ENCODE data around the gene IL1R2. TPM values are rescaled to one million over a fixed set of nuclear protein-coding genes. Genes with fewer than 3 reads are reported as not detected.

IL1R2 gene
- polyA plus RNA-seq, 2 of the 4 experiments (the other 2 are of a cell fraction): 0.83 to 1.7 TPM

DNA sequence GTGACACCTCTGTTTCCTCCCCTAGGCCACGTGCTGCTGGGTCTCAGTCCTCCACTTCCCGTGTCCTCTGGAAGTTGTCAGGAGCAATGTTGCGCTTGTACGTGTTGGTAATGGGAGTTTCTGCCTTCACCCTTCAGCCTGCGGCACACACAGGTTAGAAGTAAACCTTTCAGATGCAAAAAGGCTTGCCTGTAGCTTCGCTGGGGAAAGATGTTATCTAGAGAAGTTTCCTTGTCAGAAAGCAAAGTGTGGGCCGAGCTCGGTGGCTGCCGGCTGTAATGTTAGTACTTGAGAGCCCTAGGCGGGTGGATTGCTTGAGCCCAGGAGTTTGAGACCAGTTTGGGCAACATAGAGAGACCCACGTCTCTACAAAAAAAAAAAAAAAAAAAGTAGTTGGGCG lies 16.7 kb downstream of the IL1R2 start:
- FAIRE-seq: no peak
- ATAC-seq: no peak

DNA sequence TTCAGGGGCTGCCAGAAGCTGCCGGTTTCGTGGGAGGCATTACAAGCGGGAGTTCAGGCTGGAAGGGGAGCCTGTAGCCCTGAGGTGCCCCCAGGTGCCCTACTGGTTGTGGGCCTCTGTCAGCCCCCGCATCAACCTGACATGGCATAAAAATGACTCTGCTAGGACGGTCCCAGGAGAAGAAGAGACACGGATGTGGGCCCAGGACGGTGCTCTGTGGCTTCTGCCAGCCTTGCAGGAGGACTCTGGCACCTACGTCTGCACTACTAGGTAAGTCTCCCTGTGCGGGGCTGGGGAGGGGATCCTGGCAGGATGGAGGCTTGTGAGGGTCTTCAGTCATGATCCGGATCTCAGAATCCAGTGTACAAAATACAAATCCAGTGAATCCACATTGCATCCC lies 17.8 kb downstream of the IL1R2 start:
- ChIA-PET CTCF (interaction anchor here (1.0 to 14.6 kb wide), 4 partner anchors 11 to 231 kb away, joined by 3 to 137 read pairs (median 7); no protein-coding TSS in a partner anchor), POLR2A (no interaction called here)
- H3K9me3 ChIP-seq: 0 out of 3 replicates have a peak, but pooled peaks cover 2% of the 10 kb centered on the region
- 82% methylated on average over 6 of the region's 10 CpGs for WGBS (ENCODE audit: missing lambda C conversion rate)
- H3K27ac ChIP-seq: no peak overlapping the region
- H3K4me1 ChIP-seq: peaks cover 4% of the 10 kb centered on the region; the same call in 1 of the 3 replicates
- FAIRE-seq (no peak), ATAC-seq (no peak), DNase-seq (ENCODE audit: low read depth in 1 of 2, low spot score in 1 of 2) (no peak)
- H3K4me2 ChIP-seq: no peak overlapping the region
- no peak overlapping the region for H3K4me3 ChIP-seq
- TF ChIP-seq, protein P1, sequence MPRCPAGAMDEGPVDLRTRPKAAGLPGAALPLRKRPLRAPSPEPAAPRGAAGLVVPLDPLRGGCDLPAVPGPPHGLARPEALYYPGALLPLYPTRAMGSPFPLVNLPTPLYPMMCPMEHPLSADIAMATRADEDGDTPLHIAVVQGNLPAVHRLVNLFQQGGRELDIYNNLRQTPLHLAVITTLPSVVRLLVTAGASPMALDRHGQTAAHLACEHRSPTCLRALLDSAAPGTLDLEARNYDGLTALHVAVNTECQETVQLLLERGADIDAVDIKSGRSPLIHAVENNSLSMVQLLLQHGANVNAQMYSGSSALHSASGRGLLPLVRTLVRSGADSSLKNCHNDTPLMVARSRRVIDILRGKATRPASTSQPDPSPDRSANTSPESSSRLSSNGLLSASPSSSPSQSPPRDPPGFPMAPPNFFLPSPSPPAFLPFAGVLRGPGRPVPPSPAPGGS (IDR thresholded peaks at IDR 0.05): no peak
- TF ChIP-seq ZC3H11A (IDR thresholded peaks at IDR 0.05) (no peak), SREBF2 (IDR thresholded peaks at IDR 0.05) (no peak), ZSCAN20 (CRISPR knock-in tag; IDR thresholded peaks at IDR 0.05) (no peak), ZNF302 (CRISPR knock-in tag; IDR thresholded peaks at IDR 0.05) (no peak)
- TF ChIP-seq, protein P2, sequence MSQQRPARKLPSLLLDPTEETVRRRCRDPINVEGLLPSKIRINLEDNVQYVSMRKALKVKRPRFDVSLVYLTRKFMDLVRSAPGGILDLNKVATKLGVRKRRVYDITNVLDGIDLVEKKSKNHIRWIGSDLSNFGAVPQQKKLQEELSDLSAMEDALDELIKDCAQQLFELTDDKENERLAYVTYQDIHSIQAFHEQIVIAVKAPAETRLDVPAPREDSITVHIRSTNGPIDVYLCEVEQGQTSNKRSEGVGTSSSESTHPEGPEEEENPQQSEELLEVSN (IDR thresholded peaks at IDR 0.05; ENCODE audit: borderline replicate concordance, low read depth): no peak
- TF ChIP-seq, protein P3, sequence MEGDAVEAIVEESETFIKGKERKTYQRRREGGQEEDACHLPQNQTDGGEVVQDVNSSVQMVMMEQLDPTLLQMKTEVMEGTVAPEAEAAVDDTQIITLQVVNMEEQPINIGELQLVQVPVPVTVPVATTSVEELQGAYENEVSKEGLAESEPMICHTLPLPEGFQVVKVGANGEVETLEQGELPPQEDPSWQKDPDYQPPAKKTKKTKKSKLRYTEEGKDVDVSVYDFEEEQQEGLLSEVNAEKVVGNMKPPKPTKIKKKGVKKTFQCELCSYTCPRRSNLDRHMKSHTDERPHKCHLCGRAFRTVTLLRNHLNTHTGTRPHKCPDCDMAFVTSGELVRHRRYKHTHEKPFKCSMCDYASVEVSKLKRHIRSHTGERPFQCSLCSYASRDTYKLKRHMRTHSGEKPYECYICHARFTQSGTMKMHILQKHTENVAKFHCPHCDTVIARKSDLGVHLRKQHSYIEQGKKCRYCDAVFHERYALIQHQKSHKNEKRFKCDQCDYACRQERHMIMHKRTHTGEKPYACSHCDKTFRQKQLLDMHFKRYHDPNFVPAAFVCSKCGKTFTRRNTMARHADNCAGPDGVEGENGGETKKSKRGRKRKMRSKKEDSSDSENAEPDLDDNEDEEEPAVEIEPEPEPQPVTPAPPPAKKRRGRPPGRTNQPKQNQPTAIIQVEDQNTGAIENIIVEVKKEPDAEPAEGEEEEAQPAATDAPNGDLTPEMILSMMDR (IDR thresholded peaks at IDR 0.05): no peak

More for the DNA sequence above, 16.7 kb downstream of the IL1R2 start:
- CTCF ChIA-PET: interaction anchor here (0.6 to 14.6 kb wide), 6 partner anchors 12 to 727 kb away, joined by 3 to 137 read pairs (median 6); no protein-coding TSS in a partner anchor
- POLR2A ChIA-PET: no interaction called here
- Histone ChIP-seq H3K9me3 (0 out of 3 replicates have a peak, but pooled peaks cover 2% of the 10 kb centered on the region), H3K27ac (no peak overlapping the region), H3K4me3 (no peak overlapping the region), H3K4me1 (peaks cover 4% of the 10 kb centered on the region; the same call in 1 of the 3 replicates), H3K4me2 (no peak overlapping the region)
- WGBS (ENCODE audit: missing lambda C conversion rate): 84% methylated on average over 12 of the region's 12 CpGs
- DNase-seq (ENCODE audit: low read depth in 1 of 2, low spot score in 1 of 2): no peak
- no peak for TF ChIP-seq HOXB13 (CRISPR knock-in tag; IDR thresholded peaks at IDR 0.05; ENCODE audit: low read depth)
- TF ChIP-seq BHLHE40 (IDR thresholded peaks at IDR 0.05; ENCODE audit: low read depth, low read length): no peak
- no peak for TF ChIP-seq NR3C1 (IDR thresholded peaks at IDR 0.05)
- no peak for TF ChIP-seq TFCP2L1 (CRISPR knock-in tag; IDR thresholded peaks at IDR 0.05)
- TF ChIP-seq NPAS2 (CRISPR knock-in tag; IDR thresholded peaks at IDR 0.05; ENCODE audit: borderline replicate concordance): no peak
- TF ChIP-seq, protein P1 (IDR thresholded peaks at IDR 0.05): no peak
- no peak for TF ChIP-seq MAZ (IDR thresholded peaks at IDR 0.05; ENCODE audit: borderline replicate concordance, low read depth, low read length)
- TF ChIP-seq KDM5A (IDR thresholded peaks at IDR 0.05): no peak
- no peak for TF ChIP-seq SREBF2 (IDR thresholded peaks at IDR 0.05)
- no peak for TF ChIP-seq SMC3 (IDR thresholded peaks at IDR 0.05)
- no peak for TF ChIP-seq HOXA7 (CRISPR knock-in tag; IDR thresholded peaks at IDR 0.05)
- TF ChIP-seq ESRRA (IDR thresholded peaks at IDR 0.05; ENCODE audit: borderline replicate concordance, low read length): no peak
- TF ChIP-seq MAFK (IDR thresholded peaks at IDR 0.05; ENCODE audit: partially characterized antibody): no peak
- TF ChIP-seq EP300 (IDR thresholded peaks at IDR 0.05): no peak
- no peak for TF ChIP-seq GATA3 (IDR thresholded peaks at IDR 0.05; ENCODE audit: borderline replicate concordance)
